Mesenchymal stem cell (in vitro differentiated cells and primary cell): ENCODE measurements around the gene FOSL1.

Experiments used
- DNase-seq: peaks from one replicate; pipeline ENCODE4 v3.0.0-alpha.2; 2013
- H2AFZ ChIP-seq: one replicate; pipeline ENCODE4 v1.6.1; 2013; ENCODE audit warnings: low read depth, mild to moderate bottlenecking, control low read depth, inconsistent platforms, low read length, moderate library complexity
- H2AK5ac ChIP-seq: 2 replicates; pipeline ENCODE4 v1.6.1; 2013; ENCODE audit warnings: low read length, moderate library complexity, mild to moderate bottlenecking, inconsistent platforms; ENCODE audit not compliant: severe bottlenecking
- H2BK120ac ChIP-seq: one replicate; pipeline ENCODE4 v1.6.1; 2013; ENCODE audit warnings: low read depth, mild to moderate bottlenecking, inconsistent platforms, low read length, moderate library complexity
- H2BK12ac ChIP-seq, 2 experiments: one replicate each; pipeline ENCODE4 v1.6.1; 2013; ENCODE audit warnings: inconsistent platforms in 2 of 2, low read length in 2 of 2, mild to moderate bottlenecking in 2 of 2, moderate library complexity in 2 of 2, control low read depth in 1 of 2
- H2BK15ac ChIP-seq: one replicate; pipeline ENCODE4 v1.6.1; 2013; ENCODE audit warnings: mild to moderate bottlenecking, low read depth, inconsistent platforms; ENCODE audit not compliant: poor library complexity, severe bottlenecking
- H2BK5ac ChIP-seq: 2 replicates; pipeline ENCODE4 v1.6.1; 2013; ENCODE audit warnings: low read depth, mild to moderate bottlenecking, low read length, control low read depth, inconsistent platforms; ENCODE audit not compliant: poor library complexity, severe bottlenecking
- H3K14ac ChIP-seq, 2 experiments: one replicate each; pipeline ENCODE4 v1.6.1; 2013; ENCODE audit warnings: inconsistent platforms in 2 of 2, low read length in 2 of 2, control low read depth in 1 of 2, mild to moderate bottlenecking in 1 of 2, moderate library complexity in 1 of 2
- H3K18ac ChIP-seq, 2 experiments: one replicate each; pipeline ENCODE4 v1.6.1; 2013; ENCODE audit warnings: inconsistent platforms in 2 of 2, low read length in 2 of 2, control low read depth in 1 of 2, low read depth in 1 of 2, mild to moderate bottlenecking in 1 of 2
- H3K23ac ChIP-seq, 2 experiments: one replicate each; pipeline ENCODE4 v1.6.1; 2013; ENCODE audit warnings: inconsistent platforms in 2 of 2, low read length in 2 of 2, mild to moderate bottlenecking in 2 of 2, moderate library complexity in 2 of 2, control low read depth in 1 of 2
- H3K27ac ChIP-seq: 2 replicates; pipeline ENCODE4 v1.5.1; 2013; ENCODE audit warnings: mild to moderate bottlenecking, moderate library complexity, low read length, control low read depth, inconsistent platforms; ENCODE audit not compliant: poor library complexity, severe bottlenecking
- H3K27me3 ChIP-seq, 2 experiments: 2 replicates each; pipeline versions ENCODE4 v1.6.1 to v1.7.0; 2013; ENCODE audit warnings: low read length in 2 of 2, mild to moderate bottlenecking in 2 of 2, moderate library complexity in 2 of 2, control low read depth in 1 of 2, inconsistent platforms in 1 of 2; ENCODE audit not compliant: control insufficient read depth in 1 of 2, insufficient read depth in 1 of 2
- H3K36me3 ChIP-seq, 2 experiments: 2 replicates each; pipeline versions ENCODE4 v1.6.1 to v1.7.0; 2013; ENCODE audit warnings: low read length in 2 of 2, control low read depth in 1 of 2, inconsistent platforms in 1 of 2, low read depth in 1 of 2, mild to moderate bottlenecking in 1 of 2; ENCODE audit not compliant: insufficient read depth in 2 of 2, control insufficient read depth in 1 of 2
- H3K4ac ChIP-seq, 2 experiments: one replicate each; pipeline ENCODE4 v1.6.1; 2013; ENCODE audit warnings: inconsistent platforms in 2 of 2, low read length in 2 of 2, mild to moderate bottlenecking in 2 of 2, moderate library complexity in 2 of 2, control low read depth in 1 of 2, low read depth in 1 of 2
- H3K4me1 ChIP-seq: 2 replicates; pipeline ENCODE4 v1.6.1; 2013; ENCODE audit warnings: low read depth, low read length, control low read depth; ENCODE audit not compliant: control insufficient read depth, insufficient read depth
- H3K4me2 ChIP-seq: 2 replicates; pipeline ENCODE4 v1.6.1; 2013; ENCODE audit warnings: low read length, mild to moderate bottlenecking, inconsistent platforms; ENCODE audit not compliant: poor library complexity, severe bottlenecking
- H3K4me3 ChIP-seq, 2 experiments: 2 replicates each; pipeline versions ENCODE4 v1.5.1 to v1.7.0; 2013; ENCODE audit warnings: low read length in 2 of 2, mild to moderate bottlenecking in 2 of 2, control low read depth in 1 of 2, low read depth in 1 of 2; ENCODE audit not compliant: insufficient read depth in 1 of 2
- H3K79me1 ChIP-seq: replicated peaks from 2 replicates; pipeline ENCODE4 v1.6.1; 2013; ENCODE audit warnings: mild to moderate bottlenecking, control low read depth, low read length, inconsistent platforms; ENCODE audit not compliant: poor library complexity, severe bottlenecking
- H3K9ac ChIP-seq: 2 replicates; pipeline ENCODE4 v1.7.0; 2013; ENCODE audit warnings: mild to moderate bottlenecking, low read length, moderate library complexity
- H3K9me3 ChIP-seq: 2 replicates; pipeline ENCODE4 v1.7.0; 2013; ENCODE audit warnings: mild to moderate bottlenecking, low read length; ENCODE audit not compliant: control insufficient read depth
- H4K8ac ChIP-seq: one replicate; pipeline ENCODE4 v1.6.1; 2013; ENCODE audit warnings: inconsistent platforms, mild to moderate bottlenecking, low read length, moderate library complexity
- H4K91ac ChIP-seq: one replicate; pipeline ENCODE4 v1.6.1; 2013; ENCODE audit warnings: mild to moderate bottlenecking, low read length, inconsistent platforms
- WGBS: methylation state at CpG from one replicate; pipeline ENCODE4 v1.1.7; 2013; ENCODE audit warnings: mixed read lengths; 5-methylcytosine and 5-hydroxymethylcytosine counted together

Gene FOSL1

GRCh38 chr11:65860278-65861164 lies 39.7 kb downstream of the FOSL1 start, which contains the start of gene MUS81:
MUS81 (plus strand) TSS chr11:65860433; CDS start chr11:65860754, 321 bp downstream.
- under 1% methylated on average over 77 of the region's 78 CpGs for WGBS
- peak within 1 kb of the TSS; percentile 69 to 90 for H2BK12ac ChIP-seq
- H3K36me3 ChIP-seq, result peaks cover 46 to 48% of the 10 kb centered on the region in 2 experiments
- peak within 1 kb of the TSS; percentile 92 to 98 for H3K4ac ChIP-seq
- peak within 1 kb of the TSS; percentile 85 for H2BK5ac ChIP-seq
- DNase-seq, result peak; percentile 98
- H3K9ac ChIP-seq, result peak within 1 kb of the TSS; percentile 96
- H3K4me3 ChIP-seq, result peak within 1 kb of the TSS; percentile 93 to 94
- no peaks in the 10 kb centered on the region for H3K27me3 ChIP-seq
- peak within 1 kb of the TSS; percentile 91 for H3K4me2 ChIP-seq
- H3K14ac ChIP-seq, result peak within 1 kb of the TSS in 1 of 2 experiments; percentile 99
- peak within 1 kb of the TSS; percentile 77 to 93 for H3K18ac ChIP-seq
- H2AFZ ChIP-seq, result peak within 1 kb of the TSS; percentile 36
- H4K91ac ChIP-seq, result peak within 1 kb of the TSS; percentile 96
- peaks cover 42% of the 10 kb centered on the region for H3K4me1 ChIP-seq
- H3K79me1 ChIP-seq, result peaks cover 12% of the 10 kb centered on the region
- H4K8ac ChIP-seq, result peak within 1 kb of the TSS; percentile 94
- H3K27ac ChIP-seq, result peak within 1 kb of the TSS; percentile 98
- peak within 1 kb of the TSS; percentile 86 for H2BK120ac ChIP-seq
- peak within 1 kb of the TSS; percentile 67 to 96 for H3K23ac ChIP-seq
- H3K9me3 ChIP-seq, result no peaks in the 10 kb centered on the region
- H2BK15ac ChIP-seq, result peak within 1 kb of the TSS; percentile 97
- H2AK5ac ChIP-seq, result peak within 1 kb of the TSS; percentile 47

GRCh38 chr11:65859812-65860277 lies 40.3 kb downstream of the FOSL1 start:
- Histone ChIP-seq H2BK12ac (peak overlapping the region; percentile 23 to 69), H3K27ac (peak overlapping the region; percentile 98), H3K79me1 (peaks cover 9% of the 10 kb centered on the region), H3K23ac (peak overlapping the region in 1 of 2 experiments; percentile 11), H3K14ac (peak overlapping the region in 1 of 2 experiments; percentile 13), H3K4me2 (peak overlapping the region; percentile 91), H2BK15ac (peak overlapping the region; percentile 71), H2BK5ac (peak overlapping the region; percentile 57), H3K9me3 (no peaks in the 10 kb centered on the region), H3K36me3 (peaks cover 46 to 48% of the 10 kb centered on the region in 2 experiments), H3K4me3 (peak overlapping the region; percentile 93 to 94), H2AK5ac (peak overlapping the region; percentile 34), H4K8ac (peak overlapping the region; percentile 86), H2BK120ac (peak overlapping the region; percentile 86), H3K4me1 (peaks cover 44% of the 10 kb centered on the region), H3K4ac (peak overlapping the region; percentile 82 to 92), H4K91ac (peak overlapping the region; percentile 92), H3K18ac (peak overlapping the region; percentile 59 to 65), H3K9ac (peak overlapping the region; percentile 96), H2AFZ (no peak overlapping the region), H3K27me3 (no peaks in the 10 kb centered on the region)
- DNase-seq, result no peak
- WGBS, result 8% methylated on average over 16 of the region's 16 CpGs

- peak overlapping the region; percentile 89 for H2BK15ac ChIP-seq
- H3K18ac ChIP-seq, result peak overlapping the region; percentile 74 to 77
- H2AK5ac ChIP-seq, result peak overlapping the region; percentile 34
- peak overlapping the region; percentile 82 to 92 for H3K4ac ChIP-seq
- peak overlapping the region; percentile 91 for H3K4me2 ChIP-seq
- WGBS, result under 1% methylated on average over 46 of the region's 46 CpGs
- no peaks in the 10 kb centered on the region for H3K9me3 ChIP-seq
- H3K14ac ChIP-seq, result no peak overlapping the region
- H2BK120ac ChIP-seq, result peak overlapping the region; percentile 86
- H3K27me3 ChIP-seq, result no peaks in the 10 kb centered on the region
- H4K91ac ChIP-seq, result peak overlapping the region; percentile 92
- H3K4me1 ChIP-seq, result peaks cover 44% of the 10 kb centered on the region
- H3K23ac ChIP-seq, result no peak overlapping the region
- H3K27ac ChIP-seq, result peak overlapping the region; percentile 98
- H3K79me1 ChIP-seq, result peaks cover 6% of the 10 kb centered on the region
- H4K8ac ChIP-seq, result peak overlapping the region; percentile 86
- DNase-seq, result peak; percentile 98
- H2BK12ac ChIP-seq, result peak overlapping the region in 1 of 2 experiments; percentile 70
- H2BK5ac ChIP-seq, result peak overlapping the region; percentile 57
- peak overlapping the region; percentile 93 to 94 for H3K4me3 ChIP-seq
- H3K36me3 ChIP-seq, result peaks cover 46 to 48% of the 10 kb centered on the region in 2 experiments
- H3K9ac ChIP-seq, result peak overlapping the region; percentile 96
- H2AFZ ChIP-seq, result peak overlapping the region; percentile 24
Observed at GRCh38 chr11:65859095-65859811, 40.9 kb downstream of the FOSL1 start.
